Spleen (tissue), 11 donors: ENCODE data around the gene S1PR4. TPM values are rescaled to one million over a fixed set of nuclear protein-coding genes. Genes with fewer than 3 reads are reported as not detected.
A peak's percentile ranks its signal among the peaks of the same experiment; 100 is the strongest.

Source experiments
- DNase-seq: peaks from one replicate; pipeline ENCODE4 v3.0.0-alpha.2; 2020
- H3K27ac ChIP-seq, 8 donors: fragments of 200-600 bp; sonication (generic) in 7 of 8; 1 replicate in 4 of 8; 2 replicates in 4 of 8; pipeline versions ENCODE4 v1.5.0 to v1.8.0; 2016 to 2021; ENCODE audit warnings: inconsistent platforms in 4 of 8, mild to moderate bottlenecking in 4 of 8, moderate library complexity in 1 of 8
- H3K27me3 ChIP-seq, 7 donors: fragments of 200-600 bp; sonication (generic) in 6 of 7; replicated peaks in 1 of 7; 1 replicate in 4 of 7; 2 replicates in 3 of 7; pipeline versions ENCODE4 v1.5.0 to v1.8.0; 2016 to 2021; ENCODE audit warnings: inconsistent platforms in 3 of 7, mild to moderate bottlenecking in 1 of 7
- H3K36me3 ChIP-seq, 6 donors: fragments of 200-600 bp; sonication (generic) in 5 of 6; 1 replicate in 4 of 6; 2 replicates in 2 of 6; pipeline versions ENCODE4 v1.5.0 to v1.8.0; 2016 to 2021; ENCODE audit warnings: inconsistent platforms in 2 of 6
- H3K4me1 ChIP-seq, 6 donors: fragments of 200-600 bp; sonication (generic) in 5 of 6; 1 replicate in 3 of 6; 2 replicates in 3 of 6; pipeline versions ENCODE4 v1.5.0 to v1.8.0; 2016 to 2021; ENCODE audit warnings: inconsistent platforms in 3 of 6
- H3K4me3 ChIP-seq, 8 donors: fragments of 200-600 bp; sonication (generic) in 7 of 8; 1 replicate in 4 of 8; 2 replicates in 4 of 8; pipeline versions ENCODE4 v1.5.0 to v1.8.0; 2016 to 2021; ENCODE audit warnings: inconsistent platforms in 4 of 8, mild to moderate bottlenecking in 4 of 8, moderate library complexity in 2 of 8
- H3K9me3 ChIP-seq, 8 donors: fragments of 200-600 bp; sonication (generic) in 7 of 8; 1 replicate in 4 of 8; 2 replicates in 4 of 8; pipeline versions ENCODE4 v1.5.0 to v1.8.0; 2016 to 2021; ENCODE audit warnings: inconsistent platforms in 4 of 8
- CTCF ChIP-seq, 11 experiments: fragments of 200-600 bp in 7 of 11; fragments of 450-650 bp in 4 of 11; sonication (generic) in 4 of 11; IDR thresholded peaks in 8 of 11; conservative IDR thresholded peaks in 3 of 11; 1 replicate in 7 of 11; 2 replicates in 4 of 11; pipeline versions ENCODE4 v1.4.0 to v1.8.0; 2016 to 2021; ENCODE audit warnings: antibody characterized with exemption in 11 of 11, inconsistent platforms in 4 of 11, mild to moderate bottlenecking in 1 of 11
- POLR2A ChIP-seq, 3 donors: fragments of 450-650 bp; IDR thresholded peaks; one replicate each; pipeline ENCODE4 v1.5.1; 2017; ENCODE audit warnings: antibody characterized with exemption in 3 of 3, mild to moderate bottlenecking in 1 of 3
- POLR2AphosphoS5 ChIP-seq, 3 donors: sonication (generic); formaldehyde crosslinking; IDR thresholded peaks; one replicate each; pipeline ENCODE4 v1.5.1; 2017; ENCODE audit warnings: antibody characterized with exemption in 3 of 3
- WGBS, 5 donors: extraction: QIAGEN DNeasy Blood & Tissue Kit in 3 of 5; methylation state at CpG; one replicate each; pipeline versions ENCODE4 v1.1.5 to v1.1.7; 2013 to 2018; 5-methylcytosine and 5-hydroxymethylcytosine counted together
- intact Hi-C: fragments of 100-400 bp; cut with DNase I; formaldehyde crosslinking; loops from one replicate; pipeline ENCODE4 v1.15.0; 2023; ENCODE audit warnings: low total_unique reads
- polyA plus RNA-seq, 3 donors: library from polyadenylated mRNA; stranded (reverse); fragments of 200-250 nt; gene quantifications; one replicate each; pipeline ENCODE4 v1.2.1, GENCODE V29; 2013
- total RNA-seq, 7 donors: library from RNA; depleted of rRNA in 3 of 7; stranded (reverse); fragments of >200 nt in 3 of 7; fragmentation: NEBNext Ultra II Directional in 4 of 7; extraction: Animal tissue kit (Norgen Biotek cat#: 25700) in 4 of 7; gene quantifications; one replicate each; pipeline versions ENCODE4 v1.1.0 to v1.2.1, GENCODE V29; 2016 to 2021
- donor health status: healthy with polysubstance abuse.
- donor health status: DM: no; HTN: no; CAD: no; lungs with moderate emphysema.
- donor health status: DM: no; HTN: no; CAD: no.
- donor health status: Bipolar disorder and iron deficiency.
- donor health status: healthy.
- donor health status: DM: no; HTN: no; CAD: no.
- donor health status: DM: yes; HTN: yes; CAD: no.

S1PR4 gene
- total and polyA plus RNA-seq, 10 donors, result 44.7 to 171 (median 62.0) TPM

- Histone ChIP-seq H3K4me3 (no peak overlapping the region), H3K36me3 (peaks cover 0 to 94% (median 31%) of the 10 kb centered on the region in 6 donors), H3K4me1 (peaks cover 18 to 61% (median 29%) of the 10 kb centered on the region in 6 donors), H3K27me3 (no peaks in the 10 kb centered on the region), H3K27ac (no peak overlapping the region), H3K9me3 (no peaks in the 10 kb centered on the region)
- WGBS, 5 donors, result 86 to 95% (median 93%) methylated on average over 10 to 14 of the region's 14 CpGs
- intact Hi-C loops, result no loop called here
- DNase-seq, result peak; percentile 66
- TF ChIP-seq POLR2AphosphoS5 (IDR thresholded peaks at IDR 0.05) (peak in 1 of 3 donors; percentile 3), POLR2A (IDR thresholded peaks at IDR 0.05) (no peak)
These were observed 14.1 kb downstream of the S1PR4 start for GRCh38 chr19:3192684-3193083.

- 48 to 75% (median 65%) methylated on average over 27 to 40 of the region's 40 CpGs for WGBS, 5 donors
These were observed 14.9 kb downstream of the S1PR4 start for GRCh38 chr19:3193256-3194105.

GRCh38 chr19:3194106-3195087 is 15.8 kb downstream of the S1PR4 start:
- intact Hi-C loops, result no loop called here
- no peaks in the 10 kb centered on the region for H3K27me3 ChIP-seq
- DNase-seq, result no peak
- H3K36me3 ChIP-seq, result peaks cover 0 to 97% (median 38%) of the 10 kb centered on the region in 6 donors
- H3K4me3 ChIP-seq, result no peak overlapping the region
- peaks cover 3 to 44% (median 12%) of the 10 kb centered on the region in 6 donors for H3K4me1 ChIP-seq
- H3K9me3 ChIP-seq, result no peaks in the 10 kb centered on the region
- no peak overlapping the region for H3K27ac ChIP-seq
- 85 to 93% (median 87%) methylated on average over 17 of the region's 17 CpGs for WGBS, 5 donors
- TF ChIP-seq POLR2A (IDR thresholded peaks at IDR 0.05), result no peak
- no peak for TF ChIP-seq CTCF (IDR thresholded peaks at IDR 0.05 in 8 of 11, conservative IDR thresholded peaks at IDR 0.05 in 3 of 11)
- no peak for TF ChIP-seq POLR2AphosphoS5 (IDR thresholded peaks at IDR 0.05)

More at GRCh38 chr19:3193256-3194105, 14.9 kb downstream of the S1PR4 start:
- peak; percentile 70 for DNase-seq
- TF ChIP-seq POLR2A (IDR thresholded peaks at IDR 0.05) (no peak), POLR2AphosphoS5 (IDR thresholded peaks at IDR 0.05) (peak in 1 of 3 donors; percentile 23)
- no peak overlapping the region for H3K27ac ChIP-seq
- H3K9me3 ChIP-seq, result no peaks in the 10 kb centered on the region
- peaks cover 11 to 53% (median 21%) of the 10 kb centered on the region in 6 donors for H3K4me1 ChIP-seq
- H3K4me3 ChIP-seq, result no peak overlapping the region
- peaks cover 0 to 97% (median 33%) of the 10 kb centered on the region in 6 donors for H3K36me3 ChIP-seq
- no peaks in the 10 kb centered on the region for H3K27me3 ChIP-seq
- intact Hi-C loops, result no loop called here

GRCh38 chr19:3196064-3196932 is 17.7 kb downstream of the S1PR4 start:
- intact Hi-C loops, result no loop called here
- DNase-seq, result no peak
- Histone ChIP-seq H3K27ac (no peak overlapping the region), H3K9me3 (no peaks in the 10 kb centered on the region), H3K4me3 (no peak overlapping the region), H3K4me1 (peaks cover 0 to 25% (median 0%) of the 10 kb centered on the region in 6 donors), H3K36me3 (peaks cover 0 to 99% (median 45%) of the 10 kb centered on the region in 6 donors), H3K27me3 (no peaks in the 10 kb centered on the region)
- whole genome bisulfite sequencing, 5 donors, result 92 to 95% (median 93%) methylated on average over 15 to 42 of the region's 42 CpGs
- TF ChIP-seq POLR2A (IDR thresholded peaks at IDR 0.05) (no peak), CTCF (IDR thresholded peaks at IDR 0.05 in 8 of 11, conservative IDR thresholded peaks at IDR 0.05 in 3 of 11) (no peak), POLR2AphosphoS5 (IDR thresholded peaks at IDR 0.05) (no peak)
